ENCODE data around the gene ELP4.
A peak's percentile ranks its signal among the peaks of the same experiment; 100 is the strongest.
"Not testable (repeated sequence)": the region's sequence is repeated elsewhere in the genome, so short reads cannot be mapped to it uniquely, and the experiment has no call there.

Gene ELP4

GRCh38 chr11:31711137-31711536, 201.6 kb downstream of the ELP4 start:
- DNase-seq (ENCODE audit: low spot score): no peak

- DNase-seq (ENCODE audit: low spot score): no peak
Measured at GRCh38 chr11:31712851-31713250, 203.3 kb downstream of the ELP4 start.

- DNase-seq (ENCODE audit: low spot score): peak; percentile 33
Measured at GRCh38 chr11:31714840-31715239, 205.3 kb downstream of the ELP4 start.

- no peak for DNase-seq (ENCODE audit: low spot score)
Measured at GRCh38 chr11:31720225-31720624, 210.7 kb downstream of the ELP4 start.

GRCh38 chr11:31720671-31721365, 211.3 kb downstream of the ELP4 start:
- DNase-seq (ENCODE audit: low spot score): no peak

- no peak for DNase-seq (ENCODE audit: low spot score)
Measured at GRCh38 chr11:31722754-31723153, 213.2 kb downstream of the ELP4 start.

GRCh38 chr11:31725176-31725575, 215.6 kb downstream of the ELP4 start:
- DNase-seq (ENCODE audit: low spot score): no peak

GRCh38 chr11:31728432-31728831, 218.9 kb downstream of the ELP4 start:
- DNase-seq (ENCODE audit: low spot score): no peak

- DNase-seq (ENCODE audit: low spot score): no peak
Measured at GRCh38 chr11:31740131-31740530, 230.6 kb downstream of the ELP4 start.

GRCh38 chr11:31740731-31741368, 231.3 kb downstream of the ELP4 start:
- not testable (repeated sequence) for DNase-seq (ENCODE audit: low spot score)

GRCh38 chr11:31747581-31747980, 238.0 kb downstream of the ELP4 start:
- DNase-seq (ENCODE audit: low spot score): no peak

GRCh38 chr11:31757260-31757835, 247.8 kb downstream of the ELP4 start:
- DNase-seq (ENCODE audit: low spot score): no peak

GRCh38 chr11:31761636-31762035, 252.1 kb downstream of the ELP4 start:
- DNase-seq (ENCODE audit: low spot score): no peak

GRCh38 chr11:31763296-31763695, 253.7 kb downstream of the ELP4 start:
- no peak for DNase-seq (ENCODE audit: low spot score)

- DNase-seq (ENCODE audit: low spot score): no peak
Measured at GRCh38 chr11:31764261-31764660, 254.7 kb downstream of the ELP4 start.

GRCh38 chr11:31764766-31765165, 255.2 kb downstream of the ELP4 start:
- no peak for DNase-seq (ENCODE audit: low spot score)

GRCh38 chr11:31767066-31767465, 257.5 kb downstream of the ELP4 start:
- DNase-seq (ENCODE audit: low spot score): no peak

GRCh38 chr11:31767685-31768084, 258.1 kb downstream of the ELP4 start:
- no peak for DNase-seq (ENCODE audit: low spot score)

GRCh38 chr11:31768749-31769640, 259.4 kb downstream of the ELP4 start:
- DNase-seq (ENCODE audit: low spot score): no peak

- no peak for DNase-seq (ENCODE audit: low spot score)
Measured at GRCh38 chr11:31770011-31770700, 260.6 kb downstream of the ELP4 start.

- DNase-seq (ENCODE audit: low spot score): no peak
Measured at GRCh38 chr11:31772412-31772811, 262.8 kb downstream of the ELP4 start.

GRCh38 chr11:31779374-31779791, 269.8 kb downstream of the ELP4 start:
- DNase-seq (ENCODE audit: low spot score): no peak

All from activated CD4-positive, alpha-beta T cell treated with anti-CD3 and anti-CD28 coated beads, Interleukin-2, Interleukin-4, amounts not matched to agents 100 ng/mL and 50 ng/mL, durations not matched to agents 16 hours and 8 hours (primary cell).